HEK293T (cell line): ENCODE data around the gene LMNTD1.

ENCODE experiments used
- CTCF ChIA-PET: fragments of 350-600 bp; formaldehyde crosslinking; extraction: SDS; loops from one replicate; lab custom pipeline; 2021; ENCODE audit warnings: antibody characterized with exemption, inconsistent platforms; lab: Yijun Ruan, JAX
- POLR2A ChIA-PET: fragments of 350-600 bp; formaldehyde crosslinking; extraction: SDS; loops from one replicate; lab custom pipeline; 2020; ENCODE audit warnings: antibody characterized with exemption, inconsistent platforms; lab: Yijun Ruan, JAX
- DNase-seq: peaks from one replicate; pipeline ENCODE4 v3.0.0; 2012; ENCODE audit warnings: mixed read lengths; ENCODE audit errors: extremely low spot score
- ARNT ChIP-seq: fragments of 450-650 bp; IDR thresholded peaks from 2 replicates; pipeline ENCODE4 v1.6.1; 2017; ENCODE audit warnings: mild to moderate bottlenecking
- BHLHE40 ChIP-seq: fragments of 450-650 bp; IDR thresholded peaks from 2 replicates; pipeline ENCODE4 v1.6.1; 2016; ENCODE audit warnings: mild to moderate bottlenecking, moderate library complexity, borderline replicate concordance
- CTBP1 ChIP-seq: fragments of 450-650 bp; IDR thresholded peaks from 2 replicates; pipeline ENCODE4 v1.6.1; 2016; ENCODE audit warnings: borderline replicate concordance
- ELF4 ChIP-seq: fragments of 450-650 bp; IDR thresholded peaks from 2 replicates; pipeline ENCODE4 v1.6.1; 2017; ENCODE audit warnings: antibody characterized with exemption
- FOXA1 ChIP-seq: fragments of 450-650 bp; IDR thresholded peaks from 2 replicates; pipeline ENCODE4 v1.6.1; 2016; ENCODE audit warnings: mild to moderate bottlenecking
- FOXK2 ChIP-seq: fragments of 450-650 bp; IDR thresholded peaks from 2 replicates; pipeline ENCODE4 v1.6.1; 2016; ENCODE audit warnings: mild to moderate bottlenecking
- FOXM1 ChIP-seq: fragments of 450-650 bp; IDR thresholded peaks from 2 replicates; pipeline ENCODE4 v1.6.1; 2017; ENCODE audit warnings: mild to moderate bottlenecking, borderline replicate concordance
- HDGF ChIP-seq: fragments of 450-650 bp; IDR thresholded peaks from 2 replicates; pipeline ENCODE4 v1.6.1; 2017; ENCODE audit warnings: antibody characterized with exemption, borderline replicate concordance
- L3MBTL2 ChIP-seq: fragments of 450-650 bp; conservative IDR thresholded peaks from 2 replicates; pipeline ENCODE4 v1.6.1; 2016; ENCODE audit warnings: mild to moderate bottlenecking
- LEF1 ChIP-seq: fragments of 450-650 bp; IDR thresholded peaks from 2 replicates; pipeline ENCODE4 v1.6.1; 2017; ENCODE audit warnings: mild to moderate bottlenecking, borderline replicate concordance
- NFRKB ChIP-seq: fragments of 450-650 bp; IDR thresholded peaks from 2 replicates; pipeline ENCODE4 v1.6.1; 2016; ENCODE audit warnings: mild to moderate bottlenecking, moderate library complexity
- PKNOX1 ChIP-seq: fragments of 450-650 bp; IDR thresholded peaks from 2 replicates; pipeline ENCODE4 v1.6.1; 2016
- SP1 ChIP-seq: fragments of 450-650 bp; IDR thresholded peaks from 2 replicates; pipeline ENCODE4 v1.6.1; 2017
- SUZ12 ChIP-seq: fragments of 450-650 bp; IDR thresholded peaks from 2 replicates; pipeline ENCODE4 v1.6.1; 2016; ENCODE audit warnings: mild to moderate bottlenecking
- TARDBP ChIP-seq: fragments of 450-650 bp; IDR thresholded peaks from 2 replicates; pipeline ENCODE4 v1.6.1; 2016
- ZNF384 ChIP-seq: fragments of 450-650 bp; IDR thresholded peaks from 2 replicates; pipeline ENCODE4 v1.6.1; 2016

LMNTD1 gene

GRCh38 chr12:25438638-25439037, 114.4 kb downstream of the LMNTD1 start:
- DNase-seq: no peak
- POLR2A ChIA-PET: no interaction called here
- CTCF ChIA-PET: no interaction called here
- TF ChIP-seq BHLHE40 (no peak), FOXK2 (no peak), PKNOX1 (no peak), TARDBP (no peak), FOXM1 (no peak), NFRKB (no peak), FOXA1 (no peak), L3MBTL2 (no peak), ZNF384 (no peak), HDGF (no peak), SUZ12 (no peak), CTBP1 (no peak), LEF1 (no peak), SP1 (no peak), ARNT (no peak), ELF4 (no peak)

GRCh38 chr12:25436206-25437030, 116.7 kb downstream of the LMNTD1 start:
- POLR2A ChIA-PET: no interaction called here
- CTCF ChIA-PET: interaction anchor here (0.6 to 0.8 kb wide), 2 partner anchors 21 to 379 kb away, joined by 3 to 4 read pairs; no protein-coding TSS in a partner anchor
- no peak for TF ChIP-seq BHLHE40
- peak; percentile 47 for TF ChIP-seq L3MBTL2
- peak; percentile 58 for DNase-seq

DNA sequence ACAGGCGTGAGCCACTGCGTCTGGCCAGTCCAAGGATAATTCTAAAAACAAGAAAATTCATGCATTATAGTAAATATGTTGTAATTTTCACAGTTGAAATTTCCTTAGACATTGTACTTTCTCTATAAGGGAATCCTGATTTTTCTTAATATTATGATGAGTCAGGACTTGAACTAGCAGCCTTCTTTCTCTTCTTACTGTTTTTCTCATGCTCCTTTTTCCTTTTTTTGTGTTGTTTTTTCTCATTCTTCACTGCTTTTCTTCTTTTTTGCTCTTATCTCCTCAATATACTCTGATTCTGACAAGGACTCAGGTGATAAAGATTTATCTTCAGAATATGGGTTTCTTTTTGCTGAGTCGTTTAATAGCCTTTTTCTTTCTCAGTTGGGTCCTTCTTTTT, 117.7 kb downstream of the LMNTD1 start:
- CTCF ChIA-PET: interaction anchor here (0.8 kb wide), 1 partner anchor 22 kb away, joined by 3 read pairs; no protein-coding TSS in a partner anchor
- TF ChIP-seq L3MBTL2 (no peak), SP1 (no peak), CTBP1 (no peak), FOXK2 (no peak)
- no peak for DNase-seq
- POLR2A ChIA-PET: no interaction called here

GRCh38 chr12:25434515-25434914, 118.6 kb downstream of the LMNTD1 start:
- CTCF ChIA-PET: no interaction called here
- POLR2A ChIA-PET: interaction anchor here (0.6 kb wide), 1 partner anchor 873 kb away, joined by 3 read pairs; no protein-coding TSS in a partner anchor
- DNase-seq: no peak
- no peak for TF ChIP-seq TARDBP
- TF ChIP-seq ZNF384: no peak
- no peak for TF ChIP-seq ARNT
- TF ChIP-seq LEF1: no peak
- TF ChIP-seq SP1: no peak

DNA sequence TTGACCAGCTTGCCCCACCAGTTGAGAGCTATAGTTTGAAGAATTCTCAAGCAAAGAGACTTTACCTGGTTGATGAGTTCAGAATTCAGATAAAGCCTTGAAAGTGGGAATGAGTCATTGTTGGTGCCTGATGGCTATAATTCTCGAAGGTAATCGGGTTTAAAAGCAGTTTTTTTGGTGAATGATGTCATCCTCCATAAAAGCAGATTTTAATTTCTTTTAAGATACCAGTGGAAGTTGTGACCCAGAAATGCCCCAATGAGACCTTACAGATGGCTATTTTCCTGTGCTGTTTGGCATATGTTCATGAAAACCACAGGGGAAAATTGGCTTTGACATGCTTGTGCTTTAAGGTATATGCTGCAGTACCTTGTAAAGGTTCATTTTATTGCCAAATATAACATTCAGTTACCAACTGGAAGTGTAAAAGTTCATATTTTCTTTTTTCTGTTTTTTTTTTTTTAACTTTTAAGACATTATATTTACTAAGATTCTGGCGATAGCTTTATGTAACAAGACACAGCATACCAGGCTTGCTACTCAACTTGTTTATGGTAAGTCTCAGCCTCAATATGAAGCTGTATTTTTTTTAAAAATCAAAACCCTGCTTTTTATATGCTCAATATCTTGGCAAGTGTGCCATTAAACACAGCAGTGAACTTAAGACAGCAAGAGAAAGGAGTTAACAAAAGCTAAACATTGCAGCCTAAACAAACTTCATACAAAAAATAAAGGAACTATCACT, 119.3 kb downstream of the LMNTD1 start:
- ChIA-PET CTCF (interaction anchor here (0.6 kb wide), 2 partner anchors 434 to 535 kb away, joined by 3 read pairs; no protein-coding TSS in a partner anchor), POLR2A (interaction anchor here (0.6 kb wide), 1 partner anchor 872 kb away, joined by 3 read pairs; no protein-coding TSS in a partner anchor)
- TF ChIP-seq FOXM1: no peak
- TF ChIP-seq ELF4: no peak
- TF ChIP-seq HDGF: no peak
- no peak for TF ChIP-seq L3MBTL2
- TF ChIP-seq BHLHE40: no peak
- TF ChIP-seq TARDBP: no peak
- TF ChIP-seq FOXK2: no peak
- TF ChIP-seq LEF1: no peak
- TF ChIP-seq CTBP1: no peak
- TF ChIP-seq FOXA1: no peak
- TF ChIP-seq PKNOX1: no peak
- no peak for TF ChIP-seq ZNF384
- no peak for TF ChIP-seq SP1
- no peak for TF ChIP-seq SUZ12
- TF ChIP-seq ARNT: no peak
- no peak for DNase-seq

DNA sequence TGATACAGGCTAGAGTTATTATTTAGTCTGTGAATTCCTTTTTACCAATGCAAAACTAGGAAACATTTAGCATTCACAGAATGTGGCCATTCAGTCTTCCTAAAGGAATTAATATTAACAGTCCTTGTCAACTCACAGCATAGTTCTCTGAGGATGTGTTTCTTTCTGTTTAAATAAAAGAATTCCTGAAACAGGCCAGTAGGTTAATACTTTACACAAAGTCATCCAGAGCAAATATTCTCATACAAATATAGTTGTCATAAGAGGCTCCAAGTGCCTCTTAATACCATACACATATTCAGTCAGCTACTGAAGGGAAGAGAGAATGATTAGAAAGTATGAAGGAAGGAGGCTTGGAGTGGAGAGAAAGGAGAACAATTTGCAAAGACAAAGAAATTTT, 120.1 kb downstream of the LMNTD1 start:
- CTCF ChIA-PET: interaction anchor here (0.6 kb wide), 1 partner anchor 434 kb away, joined by 3 read pairs; no protein-coding TSS in a partner anchor
- no peak for DNase-seq
- POLR2A ChIA-PET: interaction anchor here (0.6 kb wide), 1 partner anchor 10 kb away, joined by 3 read pairs; no protein-coding TSS in a partner anchor
- TF ChIP-seq TARDBP: no peak
- no peak for TF ChIP-seq FOXK2
- TF ChIP-seq L3MBTL2: no peak
- no peak for TF ChIP-seq CTBP1
- TF ChIP-seq FOXA1: no peak
- no peak for TF ChIP-seq FOXM1
- TF ChIP-seq NFRKB: no peak
- no peak for TF ChIP-seq PKNOX1
- no peak for TF ChIP-seq LEF1
- TF ChIP-seq ARNT: no peak
